Astrocyte (in vitro differentiated cells and primary cell): Measurements from ENCODE around the gene HS2ST1. TPM values are rescaled to one million over a fixed set of nuclear protein-coding genes. Genes with fewer than 3 reads are reported as not detected.

Source experiments
- DNase-seq: peaks from one replicate; pipeline ENCODE4 v3.0.0-alpha.2; 2010; ENCODE audit warnings: low read depth
- FAIRE-seq: peaks from 2 replicates; lab custom pipeline; 2011; peaks lifted over from hg19 to GRCh38; lab: Jason Lieb, UNC
- H2AFZ ChIP-seq: 2 replicates; pipeline ENCODE4 v1.6.0; 2012; ENCODE audit warnings: low read depth, low read length, inconsistent platforms
- H3K27ac ChIP-seq: 2 replicates; pipeline ENCODE4 v1.5.1; 2011; ENCODE audit warnings: low read depth, low read length, inconsistent platforms
- H3K27me3 ChIP-seq: 2 replicates; pipeline ENCODE4 v1.6.0; 2011; ENCODE audit warnings: low read length, inconsistent platforms; ENCODE audit not compliant: insufficient read depth
- H3K36me3 ChIP-seq: 2 replicates; pipeline ENCODE4 v1.5.1; 2011; ENCODE audit warnings: low read length, inconsistent platforms; ENCODE audit not compliant: insufficient read depth
- H3K4me1 ChIP-seq: 2 replicates; pipeline ENCODE4 v1.5.1; 2011; ENCODE audit warnings: low read length, inconsistent platforms; ENCODE audit not compliant: insufficient read depth
- H3K4me2 ChIP-seq: 2 replicates; pipeline ENCODE4 v1.6.0; 2012; ENCODE audit warnings: low read length, inconsistent platforms
- H3K4me3 ChIP-seq: 2 replicates; pipeline ENCODE4 v1.5.1; 2011; ENCODE audit warnings: low read depth, mild to moderate bottlenecking, low read length, inconsistent platforms; ENCODE audit not compliant: insufficient read depth
- H3K79me2 ChIP-seq: 2 replicates; pipeline ENCODE4 v1.6.0; 2012; ENCODE audit warnings: mild to moderate bottlenecking, low read length, inconsistent platforms; ENCODE audit not compliant: insufficient read depth
- H3K9ac ChIP-seq: 2 replicates; pipeline ENCODE4 v1.6.0; 2012; ENCODE audit warnings: mild to moderate bottlenecking, low read length, inconsistent platforms
- H3K9me3 ChIP-seq: 2 replicates; pipeline ENCODE4 v1.5.1; 2012; ENCODE audit warnings: low read depth, mild to moderate bottlenecking, low read length, inconsistent platforms; ENCODE audit not compliant: insufficient read depth
- H4K20me1 ChIP-seq: 2 replicates; pipeline ENCODE4 v1.6.0; 2012; ENCODE audit warnings: low read length, inconsistent platforms; ENCODE audit not compliant: insufficient read depth
- H3K27ac Mint-ChIP-seq: one replicate; pipeline ENCODE4 v1.8.0; 2021; ENCODE audit warnings: mild to moderate bottlenecking, mixed read lengths; ENCODE audit not compliant: unreplicated experiment
- H3K27me3 Mint-ChIP-seq: one replicate; pipeline ENCODE4 v1.8.0; 2021; ENCODE audit warnings: low read depth, mixed read lengths; ENCODE audit not compliant: unreplicated experiment
- H3K36me3 Mint-ChIP-seq: one replicate; pipeline ENCODE4 v1.8.0; 2021; ENCODE audit warnings: low read depth, mixed read lengths; ENCODE audit not compliant: unreplicated experiment
- H3K4me1 Mint-ChIP-seq: one replicate; pipeline ENCODE4 v1.8.0; 2021; ENCODE audit warnings: low read depth, mixed read lengths; ENCODE audit not compliant: unreplicated experiment
- H3K4me3 Mint-ChIP-seq: one replicate; pipeline ENCODE4 v1.8.0; 2021; ENCODE audit warnings: mild to moderate bottlenecking, moderate library complexity, mixed read lengths; ENCODE audit not compliant: unreplicated experiment
- H3K9me3 Mint-ChIP-seq: one replicate; pipeline ENCODE4 v1.8.0; 2021; ENCODE audit warnings: mild to moderate bottlenecking, mixed read lengths; ENCODE audit not compliant: unreplicated experiment
- EZH2 ChIP-seq: IDR thresholded peaks from 2 replicates; pipeline ENCODE4 v1.6.1; 2012; ENCODE audit warnings: mild to moderate bottlenecking, low read length, inconsistent platforms; ENCODE audit not compliant: insufficient read depth
- total RNA-seq: library from RNA; stranded (reverse); gene quantifications from 2 replicates; pipeline ENCODE4 v1.2.1, GENCODE V29; 2021
- TF ChIP-seq, protein P1 (sequence below): IDR thresholded peaks from 2 replicates; pipeline ENCODE4 v1.5.1; 2011; ENCODE audit warnings: low read depth, mild to moderate bottlenecking, inconsistent platforms, low read length, moderate library complexity; ENCODE audit not compliant: insufficient read depth

Gene HS2ST1
- total RNA-seq, 1 donor from 2014 or later, result 34.7 TPM

DNA sequence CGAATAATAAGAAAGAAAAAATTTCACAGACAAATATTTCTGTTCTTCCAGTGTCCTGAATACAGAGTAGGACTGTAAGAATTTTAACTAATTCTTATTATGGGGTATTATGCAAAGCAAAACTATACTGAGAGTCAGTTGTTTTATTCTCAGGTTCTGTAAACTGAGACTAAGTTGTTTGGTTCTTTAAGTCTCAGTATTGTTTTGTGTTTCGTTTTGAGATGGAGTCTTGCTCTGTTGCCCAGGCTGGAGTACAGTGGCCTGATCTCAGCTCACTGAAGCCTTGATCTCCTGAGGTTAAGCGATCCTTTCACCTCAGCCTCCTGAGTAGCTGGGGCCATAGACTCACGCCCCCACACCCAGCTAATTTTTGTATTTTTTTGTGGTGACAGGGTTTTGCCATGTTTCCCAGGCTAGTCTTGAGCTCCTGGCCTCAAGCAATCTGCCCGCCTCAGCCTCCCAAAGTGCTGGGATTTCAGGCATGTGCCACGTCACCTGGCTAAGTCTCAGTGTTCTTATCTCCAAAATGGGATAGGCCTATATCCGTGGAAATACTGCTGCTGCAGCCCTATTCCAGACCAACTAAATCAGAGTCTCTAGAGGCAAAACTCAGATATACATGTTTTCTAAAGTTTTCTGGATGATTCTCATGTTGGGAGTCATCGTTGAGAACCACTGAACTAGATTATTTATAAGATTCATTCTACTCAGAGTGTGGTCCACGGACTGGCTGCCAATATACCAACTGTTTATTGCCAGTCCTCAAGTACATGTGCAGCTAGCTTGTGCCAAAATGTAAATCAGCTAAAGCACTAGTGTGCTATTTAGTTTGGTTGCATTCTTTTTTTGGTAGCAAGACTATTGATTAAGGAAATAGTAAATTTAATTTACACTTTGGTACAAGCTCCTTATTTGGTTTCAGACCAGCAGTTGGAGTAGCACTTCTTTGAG, 116.6 kb downstream of the HS2ST1 start:
- Histone ChIP-seq H3K9me3 (no peaks in the 10 kb centered on the region), H3K9ac (no peak overlapping the region), H3K36me3 (no peaks in the 10 kb centered on the region), H3K4me1 (no peaks in the 10 kb centered on the region), H3K79me2 (no peaks in the 10 kb centered on the region), H3K4me2 (no peak overlapping the region), H2AFZ (no peak overlapping the region), H4K20me1 (no peaks in the 10 kb centered on the region), H3K27ac (no peak overlapping the region), H3K27me3 (no peaks in the 10 kb centered on the region), H3K4me3 (no peak overlapping the region)
- no peak overlapping the region for H3K4me3 Mint-ChIP-seq
- TF ChIP-seq EZH2, result no peak
- TF ChIP-seq, protein P1, sequence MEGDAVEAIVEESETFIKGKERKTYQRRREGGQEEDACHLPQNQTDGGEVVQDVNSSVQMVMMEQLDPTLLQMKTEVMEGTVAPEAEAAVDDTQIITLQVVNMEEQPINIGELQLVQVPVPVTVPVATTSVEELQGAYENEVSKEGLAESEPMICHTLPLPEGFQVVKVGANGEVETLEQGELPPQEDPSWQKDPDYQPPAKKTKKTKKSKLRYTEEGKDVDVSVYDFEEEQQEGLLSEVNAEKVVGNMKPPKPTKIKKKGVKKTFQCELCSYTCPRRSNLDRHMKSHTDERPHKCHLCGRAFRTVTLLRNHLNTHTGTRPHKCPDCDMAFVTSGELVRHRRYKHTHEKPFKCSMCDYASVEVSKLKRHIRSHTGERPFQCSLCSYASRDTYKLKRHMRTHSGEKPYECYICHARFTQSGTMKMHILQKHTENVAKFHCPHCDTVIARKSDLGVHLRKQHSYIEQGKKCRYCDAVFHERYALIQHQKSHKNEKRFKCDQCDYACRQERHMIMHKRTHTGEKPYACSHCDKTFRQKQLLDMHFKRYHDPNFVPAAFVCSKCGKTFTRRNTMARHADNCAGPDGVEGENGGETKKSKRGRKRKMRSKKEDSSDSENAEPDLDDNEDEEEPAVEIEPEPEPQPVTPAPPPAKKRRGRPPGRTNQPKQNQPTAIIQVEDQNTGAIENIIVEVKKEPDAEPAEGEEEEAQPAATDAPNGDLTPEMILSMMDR, result no peak
- no peak overlapping the region for H3K27ac Mint-ChIP-seq
- no peaks in the 10 kb centered on the region for H3K36me3 Mint-ChIP-seq
- no peaks in the 10 kb centered on the region for H3K27me3 Mint-ChIP-seq
- no peak for FAIRE-seq
- DNase-seq, result no peak
- peaks cover 2% of the 10 kb centered on the region for H3K9me3 Mint-ChIP-seq
- no peaks in the 10 kb centered on the region for H3K4me1 Mint-ChIP-seq

DNA sequence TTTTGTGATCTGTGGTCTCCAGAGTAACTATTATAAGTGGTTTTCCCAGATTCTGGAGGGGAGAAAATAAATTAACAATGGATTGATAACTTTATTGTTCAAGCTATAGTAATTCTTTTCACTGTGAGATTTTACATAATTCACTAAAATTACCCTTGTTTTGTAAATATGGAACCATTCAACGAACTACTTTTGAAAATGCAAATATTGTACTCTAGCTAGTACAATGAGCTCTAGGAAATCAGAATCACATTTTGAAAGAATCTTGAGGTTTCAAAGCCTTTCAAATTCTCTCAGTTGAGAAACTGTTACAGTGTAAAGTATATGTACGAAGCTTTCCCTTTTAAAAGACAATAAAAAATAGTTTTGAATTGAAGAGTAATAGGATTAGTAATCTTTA, 119.9 kb downstream of the HS2ST1 start:
- Mint-ChIP-seq H3K27me3 (no peaks in the 10 kb centered on the region), H3K27ac (no peak overlapping the region)
- no peak for DNase-seq

More for the DNA sequence above, 119.9 kb downstream of the HS2ST1 start:
- no peak for FAIRE-seq
- Mint-ChIP-seq H3K4me1 (no peaks in the 10 kb centered on the region), H3K9me3 (no peaks in the 10 kb centered on the region), H3K4me3 (no peak overlapping the region), H3K36me3 (no peaks in the 10 kb centered on the region)
- no peaks in the 10 kb centered on the region for H3K79me2 ChIP-seq
- H3K9me3 ChIP-seq, result no peaks in the 10 kb centered on the region
- no peaks in the 10 kb centered on the region for H3K27me3 ChIP-seq
- no peak overlapping the region for H3K9ac ChIP-seq
- TF ChIP-seq, protein P1, result no peak
- no peak for TF ChIP-seq EZH2
- no peaks in the 10 kb centered on the region for H3K4me1 ChIP-seq
- no peaks in the 10 kb centered on the region for H3K36me3 ChIP-seq
- no peak overlapping the region for H3K4me2 ChIP-seq
- H3K4me3 ChIP-seq, result no peak overlapping the region
- no peaks in the 10 kb centered on the region for H4K20me1 ChIP-seq
- H2AFZ ChIP-seq, result no peak overlapping the region
- no peak overlapping the region for H3K27ac ChIP-seq
